Activated T-cell treated with anti-CD3 and anti-CD28 coated beads, Interleukin-2, amount 50 U/mL, for 72 hours (primary cell): ENCODE measurements around the gene FMO2. TPM values are rescaled to one million over a fixed set of nuclear protein-coding genes. Genes with fewer than 3 reads are reported as not detected.

Experiments
- ATAC-seq, 2 donors: fragments of 150-1000 bp; cut with Tn5 transposase; replicated peaks in 1 of 2; 2 replicates each; pipeline ENCODE4 v1.10.0; 2021; ENCODE audit warnings: moderate library complexity in 2 of 2, mild to moderate bottlenecking in 1 of 2
- DNase-seq, 2 donors: peaks; one replicate each; pipeline ENCODE4 v3.0.0; 2021 to 2022; ENCODE audit warnings: mixed read lengths in 1 of 2
- H3K27ac Mint-ChIP-seq: one replicate; pipeline ENCODE4 v1.8.0; 2022; ENCODE audit warnings: mild to moderate bottlenecking, moderate library complexity, mixed read lengths
- H3K27me3 Mint-ChIP-seq: one replicate; pipeline ENCODE4 v1.8.0; 2022; ENCODE audit warnings: low read depth, mixed read lengths
- H3K36me3 Mint-ChIP-seq, 2 donors: one replicate each; pipeline ENCODE4 v1.8.0; 2022; ENCODE audit warnings: mixed read lengths in 2 of 2, mild to moderate bottlenecking in 1 of 2; ENCODE audit not compliant: insufficient read depth in 2 of 2
- H3K4me1 Mint-ChIP-seq: one replicate; pipeline ENCODE4 v1.8.0; 2022; ENCODE audit warnings: low read depth, mixed read lengths
- H3K4me3 Mint-ChIP-seq, 2 donors: one replicate each; pipeline ENCODE4 v1.8.0; 2022; ENCODE audit warnings: mild to moderate bottlenecking in 2 of 2, mixed read lengths in 2 of 2, moderate library complexity in 2 of 2
- H3K9me3 Mint-ChIP-seq, 2 donors: one replicate each; pipeline ENCODE4 v1.8.0; 2022; ENCODE audit warnings: mixed read lengths in 2 of 2
- total RNA-seq, 2 donors: library from RNA; stranded (reverse); gene quantifications; one replicate each; pipeline ENCODE4 v1.2.3, GENCODE V29; 2022

The FMO2 gene
- total RNA-seq, 2 donors from 2014 or later, result not detected

- Mint-ChIP-seq H3K27me3 (peaks cover 20% of the 10 kb centered on the region), H3K9me3 (peaks cover 5 to 7% of the 10 kb centered on the region in 2 donors), H3K36me3 (no peaks in the 10 kb centered on the region), H3K4me3 (no peak overlapping the region), H3K4me1 (no peaks in the 10 kb centered on the region), H3K27ac (no peak overlapping the region)
- DNase-seq (no peak), ATAC-seq (no peak)
These were observed 58.8 kb downstream of the FMO2 start for GRCh38 chr1:171243878-171244277.

- no peak for ATAC-seq
- peak in 1 of 2 donors; percentile 9 for DNase-seq
- Mint-ChIP-seq H3K36me3 (no peaks in the 10 kb centered on the region), H3K4me1 (no peaks in the 10 kb centered on the region), H3K4me3 (no peak overlapping the region), H3K27me3 (peaks cover 33% of the 10 kb centered on the region), H3K9me3 (no peaks in the 10 kb centered on the region), H3K27ac (no peak overlapping the region)
These were observed 60.5 kb downstream of the FMO2 start for GRCh38 chr1:171245458-171246064.

GRCh38 chr1:171247501-171247900, 62.4 kb downstream of the FMO2 start:
- ATAC-seq (no peak), DNase-seq (no peak)
- Mint-ChIP-seq H3K4me3 (no peak overlapping the region), H3K9me3 (no peaks in the 10 kb centered on the region), H3K4me1 (no peaks in the 10 kb centered on the region), H3K27me3 (peaks cover 47% of the 10 kb centered on the region), H3K36me3 (no peaks in the 10 kb centered on the region), H3K27ac (no peak overlapping the region)

- peaks cover 55% of the 10 kb centered on the region for H3K27me3 Mint-ChIP-seq
- ATAC-seq (no peak), DNase-seq (no peak)
- H3K9me3 Mint-ChIP-seq, result no peaks in the 10 kb centered on the region
- H3K36me3 Mint-ChIP-seq, result no peaks in the 10 kb centered on the region
- H3K4me1 Mint-ChIP-seq, result no peaks in the 10 kb centered on the region
- H3K27ac Mint-ChIP-seq, result no peak within 1 kb of the TSS
- no peak within 1 kb of the TSS for H3K4me3 Mint-ChIP-seq
These were observed 63.2 kb downstream of the FMO2 start, which contains the start of gene FMO1 for GRCh38 chr1:171248302-171248701. FMO1 (plus strand) TSS chr1:171248494; CDS start chr1:171258088, 9,594 bp downstream.

GRCh38 chr1:171248841-171249240, 63.7 kb downstream of the FMO2 start:
- peaks cover 52% of the 10 kb centered on the region for H3K27me3 Mint-ChIP-seq
- no peak overlapping the region for H3K27ac Mint-ChIP-seq
- no peak overlapping the region for H3K4me3 Mint-ChIP-seq
- ATAC-seq, result no peak
- H3K9me3 Mint-ChIP-seq, result no peaks in the 10 kb centered on the region
- DNase-seq, result no peak
- no peaks in the 10 kb centered on the region for H3K4me1 Mint-ChIP-seq
- no peaks in the 10 kb centered on the region for H3K36me3 Mint-ChIP-seq

- DNase-seq, result no peak
- Mint-ChIP-seq H3K27me3 (peaks cover 57% of the 10 kb centered on the region), H3K27ac (no peak overlapping the region), H3K36me3 (no peaks in the 10 kb centered on the region), H3K9me3 (no peaks in the 10 kb centered on the region), H3K4me3 (no peak overlapping the region), H3K4me1 (no peaks in the 10 kb centered on the region)
- no peak for ATAC-seq
These were observed 65.2 kb downstream of the FMO2 start for GRCh38 chr1:171250263-171250662.

DNA sequence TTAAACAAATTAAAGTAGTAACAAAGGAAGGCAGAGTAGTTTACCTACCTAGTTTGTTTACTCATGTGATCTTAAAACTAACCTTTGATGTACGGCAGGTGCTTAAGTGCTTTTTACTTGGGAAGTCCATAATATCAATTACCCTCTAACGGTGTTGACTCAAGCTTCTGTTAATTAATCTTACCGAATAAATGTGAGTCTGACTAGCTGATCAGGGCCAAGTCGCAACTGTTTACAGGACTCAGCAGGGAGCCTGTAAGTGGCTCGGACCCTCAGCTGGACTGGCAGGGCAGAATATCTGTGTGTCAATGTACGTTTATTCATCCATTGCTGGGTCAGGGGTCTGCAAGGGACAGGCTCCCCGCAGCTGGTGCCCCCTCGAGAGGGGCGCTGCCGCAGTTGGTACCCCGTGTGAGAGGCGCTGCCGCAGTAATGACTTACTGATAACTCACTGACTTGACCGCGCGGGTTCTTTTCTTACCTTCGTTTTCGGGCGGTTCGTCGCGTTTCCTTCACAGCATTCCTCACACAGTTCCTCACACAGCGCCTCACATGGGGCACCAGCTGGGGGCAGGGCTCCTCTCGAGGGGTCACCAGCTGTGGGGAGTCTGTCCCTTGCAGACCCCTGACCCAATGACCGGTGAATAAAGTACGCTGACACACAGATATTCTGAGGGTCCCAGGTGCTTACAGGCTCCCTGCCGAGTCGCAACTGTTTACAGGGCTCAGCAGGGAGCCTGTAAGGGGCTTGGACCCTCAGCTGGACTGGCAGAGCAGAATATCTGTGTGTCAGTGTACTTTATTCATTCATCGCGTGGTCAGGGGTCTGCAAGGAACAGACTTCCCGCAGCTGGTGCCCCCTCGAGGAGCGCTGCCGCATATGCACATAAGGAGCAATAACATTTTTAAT, 66.2 kb downstream of the FMO2 start:
- Mint-ChIP-seq H3K36me3 (no peaks in the 10 kb centered on the region), H3K4me3 (peak overlapping the region; percentile 85 to 87), H3K4me1 (no peaks in the 10 kb centered on the region), H3K27ac (no peak overlapping the region), H3K9me3 (no peaks in the 10 kb centered on the region), H3K27me3 (peaks cover 63% of the 10 kb centered on the region)
- ATAC-seq (peak; percentile 75 to 79), DNase-seq (peak; percentile 27 to 42)

GRCh38 chr1:171251952-171252300, 66.8 kb downstream of the FMO2 start:
- Mint-ChIP-seq H3K36me3 (no peaks in the 10 kb centered on the region), H3K4me3 (peak overlapping the region; percentile 85 to 87), H3K27me3 (peaks cover 63% of the 10 kb centered on the region), H3K9me3 (no peaks in the 10 kb centered on the region), H3K27ac (no peak overlapping the region), H3K4me1 (no peaks in the 10 kb centered on the region)
- DNase-seq (no peak), ATAC-seq (no peak)

DNA sequence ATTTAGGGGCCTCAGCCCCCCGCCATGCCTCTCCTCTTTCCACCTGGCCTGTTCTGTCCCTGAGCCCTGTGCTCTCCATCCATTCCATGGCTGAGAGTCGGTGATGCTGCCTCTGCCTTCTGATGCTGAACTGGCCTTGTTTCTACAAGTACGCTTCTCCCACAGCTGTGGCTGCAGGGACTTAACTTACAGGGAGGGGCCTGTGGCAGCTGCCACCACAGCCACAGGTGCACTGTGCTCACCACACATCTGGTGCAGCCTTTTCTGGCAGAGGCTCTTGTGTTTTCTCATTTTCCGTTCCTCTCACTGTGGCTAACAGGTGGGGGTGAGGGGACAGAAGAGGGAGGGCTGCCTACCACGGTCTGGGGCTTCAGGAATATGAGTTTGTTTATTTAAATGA, 67.4 kb downstream of the FMO2 start:
- H3K4me3 Mint-ChIP-seq, result peak overlapping the region; percentile 13 to 61
- no peaks in the 10 kb centered on the region for H3K36me3 Mint-ChIP-seq
- H3K27ac Mint-ChIP-seq, result no peak overlapping the region
- H3K9me3 Mint-ChIP-seq, result no peaks in the 10 kb centered on the region
- peaks cover 62% of the 10 kb centered on the region for H3K27me3 Mint-ChIP-seq
- DNase-seq, result no peak
- no peaks in the 10 kb centered on the region for H3K4me1 Mint-ChIP-seq
- peak in 1 of 2 donors; percentile 45 for ATAC-seq

- Mint-ChIP-seq H3K27me3 (peaks cover 44% of the 10 kb centered on the region), H3K4me1 (no peaks in the 10 kb centered on the region), H3K27ac (no peak overlapping the region), H3K36me3 (no peaks in the 10 kb centered on the region), H3K4me3 (no peak overlapping the region), H3K9me3 (no peaks in the 10 kb centered on the region)
- ATAC-seq, result no peak
- DNase-seq, result no peak
These were observed 69.8 kb downstream of the FMO2 start for GRCh38 chr1:171254859-171255258.

DNA sequence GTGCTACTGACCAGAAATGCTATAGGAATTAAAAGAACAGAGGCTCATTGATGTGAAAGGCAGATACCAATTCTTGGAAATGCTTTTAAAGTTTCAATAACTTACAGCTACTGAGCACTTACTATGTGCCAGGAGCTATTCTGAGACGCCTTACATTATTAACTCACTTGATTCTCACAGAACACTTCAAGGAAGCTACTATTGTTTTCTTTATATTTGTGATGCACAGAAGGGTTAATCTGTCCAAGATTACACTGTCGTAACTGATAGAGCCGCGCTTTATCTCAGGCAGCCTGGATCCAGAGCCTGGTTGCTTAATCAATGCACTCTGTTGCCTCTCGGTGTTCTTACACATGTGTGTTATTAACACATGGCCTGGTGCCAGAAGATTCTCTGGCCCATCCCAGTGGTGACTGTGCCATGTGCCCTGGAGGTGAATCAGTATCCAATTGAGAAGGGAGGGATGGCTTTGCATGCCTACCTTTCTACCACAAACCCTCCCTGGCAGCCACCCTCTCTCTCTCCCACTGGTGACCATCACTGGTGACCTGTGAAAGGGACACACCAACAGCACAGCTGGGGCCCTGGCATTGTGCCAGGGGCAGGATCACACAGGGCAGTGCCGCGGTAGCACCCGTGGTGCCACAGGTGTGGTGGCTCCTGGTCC, 72.0 kb downstream of the FMO2 start:
- Mint-ChIP-seq H3K9me3 (no peaks in the 10 kb centered on the region), H3K27me3 (peaks cover 29% of the 10 kb centered on the region), H3K36me3 (no peaks in the 10 kb centered on the region), H3K4me1 (no peaks in the 10 kb centered on the region), H3K27ac (no peak overlapping the region), H3K4me3 (no peak overlapping the region)
- ATAC-seq (no peak), DNase-seq (no peak)

- Mint-ChIP-seq H3K36me3 (no peaks in the 10 kb centered on the region), H3K27me3 (peaks cover 24% of the 10 kb centered on the region), H3K9me3 (no peaks in the 10 kb centered on the region), H3K27ac (no peak overlapping the region), H3K4me3 (no peak overlapping the region), H3K4me1 (no peaks in the 10 kb centered on the region)
- ATAC-seq (no peak), DNase-seq (no peak)
These were observed 72.5 kb downstream of the FMO2 start for GRCh38 chr1:171257607-171258076.

- no peak for DNase-seq
- no peak overlapping the region for H3K27ac Mint-ChIP-seq
- no peaks in the 10 kb centered on the region for H3K36me3 Mint-ChIP-seq
- H3K27me3 Mint-ChIP-seq, result peaks cover 16% of the 10 kb centered on the region
- H3K9me3 Mint-ChIP-seq, result no peaks in the 10 kb centered on the region
- no peaks in the 10 kb centered on the region for H3K4me1 Mint-ChIP-seq
- H3K4me3 Mint-ChIP-seq, result no peak overlapping the region
- ATAC-seq, result no peak
These were observed 73.3 kb downstream of the FMO2 start for GRCh38 chr1:171258429-171258828.
